Measurements from ENCODE around the gene GLS. TPM values are rescaled to one million over a fixed set of nuclear protein-coding genes. Genes with fewer than 3 reads are reported as not detected.

The GLS gene
- total and polyA plus RNA-seq, 7 donors = 6.9 to 30.6 (median 26.7) TPM

DNA sequence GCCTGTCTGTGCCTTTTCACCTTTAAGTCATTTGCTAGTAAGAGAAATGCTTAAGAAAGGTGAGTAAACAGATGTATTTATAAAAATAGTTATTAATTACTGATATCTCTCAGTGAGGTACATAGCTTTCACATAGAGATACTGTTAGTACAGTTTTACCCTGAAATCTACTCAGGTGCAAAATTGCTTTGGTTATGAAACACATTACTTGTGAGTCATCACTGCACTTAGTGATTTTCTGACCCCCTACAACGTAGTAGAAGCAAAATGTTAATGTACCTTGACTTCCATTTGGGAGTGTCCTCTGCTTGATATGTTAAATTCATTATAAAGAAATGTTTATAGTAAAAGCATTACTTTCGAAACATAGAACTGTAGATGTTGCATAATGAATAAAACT lies 6.5 kb downstream of the GLS start:
- TF ChIP-seq, protein P1, sequence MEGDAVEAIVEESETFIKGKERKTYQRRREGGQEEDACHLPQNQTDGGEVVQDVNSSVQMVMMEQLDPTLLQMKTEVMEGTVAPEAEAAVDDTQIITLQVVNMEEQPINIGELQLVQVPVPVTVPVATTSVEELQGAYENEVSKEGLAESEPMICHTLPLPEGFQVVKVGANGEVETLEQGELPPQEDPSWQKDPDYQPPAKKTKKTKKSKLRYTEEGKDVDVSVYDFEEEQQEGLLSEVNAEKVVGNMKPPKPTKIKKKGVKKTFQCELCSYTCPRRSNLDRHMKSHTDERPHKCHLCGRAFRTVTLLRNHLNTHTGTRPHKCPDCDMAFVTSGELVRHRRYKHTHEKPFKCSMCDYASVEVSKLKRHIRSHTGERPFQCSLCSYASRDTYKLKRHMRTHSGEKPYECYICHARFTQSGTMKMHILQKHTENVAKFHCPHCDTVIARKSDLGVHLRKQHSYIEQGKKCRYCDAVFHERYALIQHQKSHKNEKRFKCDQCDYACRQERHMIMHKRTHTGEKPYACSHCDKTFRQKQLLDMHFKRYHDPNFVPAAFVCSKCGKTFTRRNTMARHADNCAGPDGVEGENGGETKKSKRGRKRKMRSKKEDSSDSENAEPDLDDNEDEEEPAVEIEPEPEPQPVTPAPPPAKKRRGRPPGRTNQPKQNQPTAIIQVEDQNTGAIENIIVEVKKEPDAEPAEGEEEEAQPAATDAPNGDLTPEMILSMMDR (IDR thresholded peaks at IDR 0.05) = no peak
- H3K4me1 ChIP-seq = peaks cover 64% of the 10 kb centered on the region
- intact Hi-C loops (cut with DNase I) = no loop called here
- H3K27ac ChIP-seq = no peak overlapping the region
- no peak overlapping the region for H3K4me3 ChIP-seq
- ATAC-seq (no peak), DNase-seq (no peak)
- WGBS, 3 donors = 60 to 74% (median 65%) methylated on average over 2 of the region's 2 CpGs
- H3K27me3 ChIP-seq (ENCODE audit: insufficient read depth in 3 of 3, low read length in 2 of 3) = no peaks in the 10 kb centered on the region
- peaks cover 0 to 5% of the 10 kb centered on the region in 2 donors for H3K36me3 ChIP-seq (ENCODE audit: insufficient read depth in 1 of 2, low read depth in 1 of 2)
- H3K9me3 ChIP-seq = no peaks in the 10 kb centered on the region

GRCh38 chr2:190888449-190888848 lies 7.8 kb downstream of the GLS start:
- no peak for ATAC-seq
- intact Hi-C loops (cut with DNase I) = no loop called here
- Histone ChIP-seq H3K36me3 (ENCODE audit: insufficient read depth in 1 of 2, low read depth in 1 of 2) (peaks cover 0 to 5% of the 10 kb centered on the region in 2 donors), H3K9me3 (no peaks in the 10 kb centered on the region), H3K4me3 (no peak overlapping the region), H3K27me3 (ENCODE audit: insufficient read depth in 3 of 3, low read length in 2 of 3) (no peaks in the 10 kb centered on the region), H3K27ac (no peak overlapping the region), H3K4me1 (peaks cover 57% of the 10 kb centered on the region)
- WGBS, 3 donors = 88 to 98% (median 98%) methylated on average over 1 of the region's 1 CpG
- no peak for DNase-seq
- TF ChIP-seq, protein P1 (IDR thresholded peaks at IDR 0.05) = no peak

DNA sequence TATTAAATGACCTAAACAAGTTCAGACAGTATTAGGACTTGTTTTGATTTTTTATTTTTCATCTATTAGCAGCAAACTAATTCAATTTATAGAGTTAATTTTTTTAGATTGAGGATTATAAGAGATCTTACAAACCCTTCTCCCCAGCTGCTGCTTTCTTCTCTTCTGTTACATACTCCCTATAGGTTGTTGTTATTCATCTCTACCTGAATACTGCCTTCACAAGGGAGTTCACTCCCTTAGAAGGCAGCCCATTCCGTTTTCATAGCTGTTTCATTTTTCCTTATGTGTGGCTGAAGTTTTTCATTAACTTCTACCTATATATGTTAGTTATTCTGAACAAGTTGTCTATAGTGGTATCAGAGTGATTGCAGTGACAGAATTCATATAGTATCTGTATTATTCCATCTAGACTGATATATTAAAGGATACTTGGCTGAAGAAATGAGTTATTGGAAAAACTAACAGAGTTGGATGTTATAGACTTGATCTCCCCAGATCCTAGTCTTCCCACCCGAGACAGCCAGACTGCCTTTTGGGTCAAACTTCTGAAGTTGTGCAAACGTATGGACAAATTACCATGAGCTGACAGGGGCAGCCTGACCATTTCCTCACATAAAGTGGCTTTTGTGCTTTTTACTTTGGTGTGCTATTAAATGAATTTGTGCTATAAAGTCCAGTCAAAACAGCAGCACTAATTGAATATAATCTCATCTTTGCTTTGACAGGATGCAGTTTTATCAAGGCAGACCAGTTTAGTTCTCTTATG lies 8.7 kb downstream of the GLS start:
- WGBS, 3 donors = 83 to 86% (median 85%) methylated on average over 3 of the region's 3 CpGs
- intact Hi-C loops (cut with DNase I) = no loop called here
- Histone ChIP-seq H3K27me3 (ENCODE audit: insufficient read depth in 3 of 3, low read length in 2 of 3) (no peaks in the 10 kb centered on the region), H3K36me3 (ENCODE audit: insufficient read depth in 1 of 2, low read depth in 1 of 2) (peaks cover 0 to 5% of the 10 kb centered on the region in 2 donors), H3K27ac (no peak overlapping the region), H3K4me3 (no peak overlapping the region), H3K4me1 (peaks cover 47% of the 10 kb centered on the region), H3K9me3 (no peaks in the 10 kb centered on the region)
- TF ChIP-seq, protein P1 (IDR thresholded peaks at IDR 0.05) = no peak
- DNase-seq (no peak), ATAC-seq (no peak)

GRCh38 chr2:190891372-190891771 lies 10.8 kb downstream of the GLS start:
- H3K36me3 ChIP-seq (ENCODE audit: insufficient read depth in 1 of 2, low read depth in 1 of 2) = peaks cover 3 to 16% of the 10 kb centered on the region in 2 donors
- DNase-seq (no peak), ATAC-seq (no peak)
- peaks cover 34% of the 10 kb centered on the region for H3K4me1 ChIP-seq
- no peaks in the 10 kb centered on the region for H3K27me3 ChIP-seq (ENCODE audit: insufficient read depth in 3 of 3, low read length in 2 of 3)
- no peak overlapping the region for H3K4me3 ChIP-seq
- H3K27ac ChIP-seq = no peak overlapping the region
- TF ChIP-seq, protein P1 (IDR thresholded peaks at IDR 0.05) = no peak
- intact Hi-C loops (cut with DNase I) = no loop called here
- no peaks in the 10 kb centered on the region for H3K9me3 ChIP-seq

GRCh38 chr2:190891889-190892288 lies 11.3 kb downstream of the GLS start:
- Histone ChIP-seq H3K9me3 (no peaks in the 10 kb centered on the region), H3K4me1 (peaks cover 31% of the 10 kb centered on the region), H3K27ac (no peak overlapping the region), H3K36me3 (ENCODE audit: insufficient read depth in 1 of 2, low read depth in 1 of 2) (peaks cover 3 to 22% of the 10 kb centered on the region in 2 donors), H3K4me3 (no peak overlapping the region), H3K27me3 (ENCODE audit: insufficient read depth in 3 of 3, low read length in 2 of 3) (no peaks in the 10 kb centered on the region)
- DNase-seq (no peak), ATAC-seq (no peak)
- WGBS, 3 donors = 29 to 72% (median 53%) methylated on average over 1 of the region's 1 CpG
- TF ChIP-seq, protein P1 (IDR thresholded peaks at IDR 0.05) = no peak
- intact Hi-C loops (cut with DNase I) = no loop called here

Measured in psoas muscle (tissue), 8 donors.